Neuronal stem cell (in vitro differentiated cells): ENCODE results near the gene SLC25A40. TPM values are rescaled to one million over a fixed set of nuclear protein-coding genes. Genes with fewer than 3 reads are reported as not detected.
"Not testable (repeated sequence)": the region's sequence is repeated elsewhere in the genome, so short reads cannot be mapped to it uniquely, and the experiment has no call there.

Experiments used
- DNase-seq: peaks from one replicate; pipeline ENCODE4 v3.0.0-alpha.2; 2013; ENCODE audit warnings: low spot score
- H2AFZ ChIP-seq: one replicate; pipeline ENCODE4 v1.6.1; 2013; ENCODE audit warnings: mild to moderate bottlenecking, low read length, inconsistent platforms
- H2AK5ac ChIP-seq: 2 replicates; pipeline ENCODE4 v1.6.1; 2013; ENCODE audit warnings: low read depth, mild to moderate bottlenecking, inconsistent platforms, low read length, moderate library complexity, mixed read lengths
- H2BK120ac ChIP-seq: 2 replicates; pipeline ENCODE4 v1.6.1; 2013; ENCODE audit warnings: low read depth, mild to moderate bottlenecking, inconsistent platforms, low read length, moderate library complexity, mixed read lengths
- H2BK12ac ChIP-seq: one replicate; pipeline ENCODE4 v1.6.1; 2013; ENCODE audit warnings: low read length, inconsistent platforms
- H2BK15ac ChIP-seq: 2 replicates; pipeline ENCODE4 v1.6.1; 2013; ENCODE audit warnings: mild to moderate bottlenecking, low read length, inconsistent platforms, mixed read lengths
- H2BK5ac ChIP-seq: one replicate; pipeline ENCODE4 v1.6.1; 2013; ENCODE audit warnings: inconsistent platforms, mild to moderate bottlenecking, low read length, moderate library complexity
- H3K14ac ChIP-seq: one replicate; pipeline ENCODE4 v1.6.1; 2013; ENCODE audit warnings: low read length, inconsistent platforms
- H3K18ac ChIP-seq: 2 replicates; pipeline ENCODE4 v1.6.1; 2013; ENCODE audit warnings: low read length, inconsistent platforms
- H3K23ac ChIP-seq: 2 replicates; pipeline ENCODE4 v1.6.1; 2013; ENCODE audit warnings: low read depth, mild to moderate bottlenecking, mixed read lengths, low read length, inconsistent platforms; ENCODE audit not compliant: poor library complexity
- H3K27ac ChIP-seq: replicated peaks from 3 replicates; pipeline ENCODE4 v1.5.1; 2013; ENCODE audit warnings: low read length, inconsistent platforms
- H3K27me3 ChIP-seq, 3 experiments: 2 replicates each; pipeline ENCODE4 v1.6.1; 2013; ENCODE audit warnings: low read length in 3 of 3, mild to moderate bottlenecking in 2 of 3, inconsistent platforms in 1 of 3, low read depth in 1 of 3, mixed read lengths in 1 of 3, moderate library complexity in 1 of 3; ENCODE audit not compliant: control insufficient read depth in 3 of 3, insufficient read depth in 3 of 3
- H3K36me3 ChIP-seq, 2 donors: replicated peaks in 1 of 2; 2 replicates each; pipeline ENCODE4 v1.6.1; 2013; ENCODE audit warnings: low read length in 2 of 2; ENCODE audit not compliant: control insufficient read depth in 2 of 2, insufficient read depth in 2 of 2
- H3K4ac ChIP-seq: 2 replicates; pipeline ENCODE4 v1.6.1; 2013; ENCODE audit warnings: inconsistent platforms, mild to moderate bottlenecking, low read length, moderate library complexity
- H3K4me1 ChIP-seq, 2 donors: 1 replicate in 1 of 2; 2 replicates in 1 of 2; pipeline ENCODE4 v1.6.1; 2013; ENCODE audit warnings: low read length in 2 of 2, low read depth in 1 of 2; ENCODE audit not compliant: control insufficient read depth in 2 of 2, insufficient read depth in 1 of 2
- H3K4me2 ChIP-seq: one replicate; pipeline ENCODE4 v1.6.1; 2013; ENCODE audit warnings: mild to moderate bottlenecking, low read length, inconsistent platforms; ENCODE audit not compliant: insufficient read depth, poor library complexity, severe bottlenecking
- H3K4me3 ChIP-seq, 2 donors: 2 replicates each; pipeline ENCODE4 v1.5.1; 2013; ENCODE audit warnings: low read length in 2 of 2, mild to moderate bottlenecking in 2 of 2, inconsistent platforms in 1 of 2, moderate library complexity in 1 of 2
- H3K79me1 ChIP-seq: one replicate; pipeline ENCODE4 v1.6.1; 2013; ENCODE audit warnings: low read depth, mild to moderate bottlenecking, inconsistent platforms, low read length, moderate library complexity
- H3K9ac ChIP-seq: one replicate; pipeline ENCODE4 v1.6.1; 2013; ENCODE audit warnings: mild to moderate bottlenecking, low read depth, low read length, inconsistent platforms; ENCODE audit not compliant: poor library complexity
- H3K9me3 ChIP-seq, 2 donors: replicated peaks in 1 of 2; 2 replicates each; pipeline versions ENCODE3 to v1.6.1; 2013; ENCODE audit warnings: low read length in 2 of 2, mild to moderate bottlenecking in 2 of 2, inconsistent platforms in 1 of 2, low read depth in 1 of 2, mixed read lengths in 1 of 2, moderate library complexity in 1 of 2; ENCODE audit not compliant: control insufficient read depth in 2 of 2, insufficient read depth in 1 of 2
- H4K8ac ChIP-seq: one replicate; pipeline ENCODE4 v1.6.1; 2013; ENCODE audit warnings: low read depth, mild to moderate bottlenecking, inconsistent platforms, low read length, moderate library complexity
- H4K91ac ChIP-seq: one replicate; pipeline ENCODE4 v1.6.1; 2013; ENCODE audit warnings: low read length, low read depth, mild to moderate bottlenecking, inconsistent platforms; ENCODE audit not compliant: poor library complexity
- WGBS, 2 donors: extraction: QIAGEN DNeasy Blood & Tissue Kit; methylation state at CpG; one replicate each; pipeline ENCODE4 v1.1.7; 2013; ENCODE audit warnings: missing lambda C conversion rate in 2 of 2, mixed read lengths in 1 of 2; ENCODE audit not compliant: insufficient read length in 2 of 2, insufficient replicate concordance in 1 of 2; ENCODE audit errors: extremely low coverage in 2 of 2; 5-methylcytosine and 5-hydroxymethylcytosine counted together
- polyA plus RNA-seq, 2 experiments: library from polyadenylated mRNA; stranded (reverse); fragments of 200-250 nt; gene quantifications; one replicate each; pipeline ENCODE4 v1.2.3, GENCODE V29; 2013

The SLC25A40 gene
- polyA plus RNA-seq (2013, experiment 1 of 2), result 21.9 TPM
- 16.1 TPM for polyA plus RNA-seq (2013, experiment 2 of 2)

GRCh38 chr7:87876040-87876868 lies at the start of gene SLC25A40, which contains the start of gene DBF4:
TSS of gene SLC25A40 (minus strand) at chr7:87876360. CDS start at chr7:87858727, 17,633 bp downstream.
TSS of gene DBF4 (plus strand) at chr7:87876493. CDS start at chr7:87876733, 240 bp downstream.
- Histone ChIP-seq H3K9me3 (peaks cover under 1 to 25% of the 10 kb centered on the region in 2 donors), H3K4me1 (peaks cover 4 to 5% of the 10 kb centered on the region in 2 donors), H4K91ac (no peak within 1 kb of the TSS), H2BK15ac (peak within 1 kb of the TSS; percentile 89), H3K79me1 (peaks cover 3% of the 10 kb centered on the region), H3K23ac (peak within 1 kb of the TSS; percentile 83), H2BK12ac (no peak within 1 kb of the TSS), H2AK5ac (peak within 1 kb of the TSS; percentile 89), H3K4me2 (peak within 1 kb of the TSS; percentile 66), H3K9ac (peak within 1 kb of the TSS; percentile 94), H3K27ac (peak within 1 kb of the TSS; percentile 96), H3K27me3 (no peaks in the 10 kb centered on the region), H3K18ac (peak within 1 kb of the TSS; percentile 98), H2BK5ac (peak within 1 kb of the TSS; percentile 94), H3K14ac (peak within 1 kb of the TSS; percentile 89), H2AFZ (peak within 1 kb of the TSS; percentile 92), H3K36me3 (peaks cover 7 to 42% of the 10 kb centered on the region in 2 donors), H4K8ac (no peak within 1 kb of the TSS), H2BK120ac (peak within 1 kb of the TSS; percentile 72), H3K4me3 (peak within 1 kb of the TSS; percentile 87 to 93), H3K4ac (peak within 1 kb of the TSS; percentile 11)
- WGBS, 2 donors, result no CpG with 5 or more reads among the region's 84 CpGs
- DNase-seq, result peak; percentile 90

GRCh38 chr7:87922759-87923395 lies 46.7 kb upstream of the SLC25A40 start:
- not testable (repeated sequence) for H3K27me3 ChIP-seq, H3K4me3 ChIP-seq, H3K9ac ChIP-seq, H3K4me1 ChIP-seq, H2BK5ac ChIP-seq, H2AFZ ChIP-seq, H2AK5ac ChIP-seq, H3K4ac ChIP-seq, H3K14ac ChIP-seq, H2BK12ac ChIP-seq, H4K8ac ChIP-seq, H4K91ac ChIP-seq, H3K9me3 ChIP-seq, H3K23ac ChIP-seq, H3K4me2 ChIP-seq, DNase-seq, H3K27ac ChIP-seq, H3K18ac ChIP-seq, H2BK15ac ChIP-seq, H3K36me3 ChIP-seq, H3K79me1 ChIP-seq, H2BK120ac ChIP-seq
- WGBS, 2 donors, result no CpG with 5 or more reads among the region's 8 CpGs

- Histone ChIP-seq H4K8ac (no peak overlapping the region), H2AK5ac (no peak overlapping the region), H3K4me2 (no peak overlapping the region), H3K36me3 (no peaks in the 10 kb centered on the region), H3K18ac (no peak overlapping the region), H2BK15ac (no peak overlapping the region), H2BK12ac (no peak overlapping the region), H2BK5ac (no peak overlapping the region), H3K14ac (no peak overlapping the region), H3K4me3 (no peak overlapping the region), H3K9me3 (no peaks in the 10 kb centered on the region), H4K91ac (no peak overlapping the region), H3K9ac (no peak overlapping the region), H3K27ac (no peak overlapping the region), H3K4me1 (no peaks in the 10 kb centered on the region), H3K4ac (no peak overlapping the region), H3K27me3 (no peaks in the 10 kb centered on the region), H3K79me1 (no peaks in the 10 kb centered on the region), H2BK120ac (no peak overlapping the region), H2AFZ (no peak overlapping the region), H3K23ac (no peak overlapping the region)
- no CpG with 5 or more reads among the region's 5 CpGs for WGBS, 2 donors
- no peak for DNase-seq
Observed at GRCh38 chr7:87920578-87920977, 44.4 kb upstream of the SLC25A40 start.

GRCh38 chr7:87919875-87920274 lies 43.7 kb upstream of the SLC25A40 start:
- no peaks in the 10 kb centered on the region for H3K36me3 ChIP-seq
- no peak overlapping the region for H4K91ac ChIP-seq
- no peak overlapping the region for H3K4me3 ChIP-seq
- H3K14ac ChIP-seq, result no peak overlapping the region
- no peak overlapping the region for H2BK5ac ChIP-seq
- no peaks in the 10 kb centered on the region for H3K9me3 ChIP-seq
- H2BK12ac ChIP-seq, result no peak overlapping the region
- no peak overlapping the region for H3K4me2 ChIP-seq
- H3K4me1 ChIP-seq, result no peaks in the 10 kb centered on the region
- H2AFZ ChIP-seq, result no peak overlapping the region
- WGBS, 2 donors, result no CpG with 5 or more reads among the region's 6 CpGs
- H3K18ac ChIP-seq, result no peak overlapping the region
- H3K23ac ChIP-seq, result no peak overlapping the region
- H3K27me3 ChIP-seq, result no peaks in the 10 kb centered on the region
- no peak for DNase-seq
- no peak overlapping the region for H2BK15ac ChIP-seq
- no peak overlapping the region for H2AK5ac ChIP-seq
- no peak overlapping the region for H4K8ac ChIP-seq
- H3K79me1 ChIP-seq, result no peaks in the 10 kb centered on the region
- H2BK120ac ChIP-seq, result no peak overlapping the region
- H3K27ac ChIP-seq, result no peak overlapping the region
- no peak overlapping the region for H3K4ac ChIP-seq
- no peak overlapping the region for H3K9ac ChIP-seq
